ENCODE results near the gene SPTBN1. TPM values are rescaled to one million over a fixed set of nuclear protein-coding genes. Genes with fewer than 3 reads are reported as not detected.

SPTBN1 gene
- total and polyA plus RNA-seq, 2 of the 13 experiments (the other 11 are each of a cell fraction or from before 2014, with no cell fraction given) = 123 to 299 TPM

GRCh38 chr2:54486766-54487165 lies 30.6 kb downstream of the SPTBN1 start (continued):
- TF ChIP-seq NFAT5 (CRISPR knock-in tag; IDR thresholded peaks at IDR 0.05) = no peak

GRCh38 chr2:54490863-54491262 lies 34.7 kb downstream of the SPTBN1 start:
- Histone ChIP-seq H3K4me2 (ENCODE audit: low read depth, low read length) (no peak overlapping the region), H3K27ac (ENCODE audit: extremely low read length, insufficient read depth, low read length) (peak overlapping the region; percentile 13), H3K4me1 (ENCODE audit: insufficient read depth, low read length) (peaks cover 55% of the 10 kb centered on the region), H4K20me1 (ENCODE audit: insufficient read depth, low read length) (peaks cover 4% of the 10 kb centered on the region; the same call in 1 of the 2 replicates), H3K4me3 (replicated peaks in 1 of 3; ENCODE audit: insufficient read depth in 1 of 3, low read depth in 2 of 3, low read length in 3 of 3) (no peak overlapping the region), H3K9me3 (ENCODE audit: low read length) (no peaks in the 10 kb centered on the region), H3K9ac (ENCODE audit: insufficient read depth, low read depth, low read length) (no peak overlapping the region), H3K79me2 (ENCODE audit: insufficient read depth, low read length) (peaks cover 75% of the 10 kb centered on the region), H3K36me3 (replicated peaks in 1 of 2; ENCODE audit: control insufficient read depth in 1 of 2, insufficient read depth in 2 of 2, low read length in 2 of 2) (peaks cover 2 to 4% of the 10 kb centered on the region in 2 experiments; a peak in 2 of 5 replicates), H3K27me3 (ENCODE audit: control insufficient read depth in 1 of 2, insufficient read depth in 2 of 2, low read length in 2 of 2) (no peaks in the 10 kb centered on the region), H2AFZ (ENCODE audit: low read length) (no peak overlapping the region)
- BruUV-seq (replicated peaks) = no TSS peak
- 63% methylated on average over 2 of the region's 2 CpGs for WGBS (ENCODE audit: low lambda C conversion rate)
- intact Hi-C loops (cut with micrococcal nuclease; ENCODE audit: unreplicated experiment) (loop anchor here (10.0 kb wide), 1 partner anchor 156 kb away; a partner anchor contains a TSS), in situ Hi-C loops (cut with HindIII; ENCODE audit: extremely low pct_ligation_motif_present, low pct_unique_long_range_greater_than_20kb) (no loop called here)
- ATAC-seq (no peak), FAIRE-seq (no peak), DNase-seq (ENCODE audit: low spot score) (no peak)
- TF ChIP-seq EP300 (IDR thresholded peaks at IDR 0.05; ENCODE audit: low read depth in 2 of 2, low read length in 2 of 2) (0 out of 4 replicates have a peak, but pooled peaks of 1 of the 2 experiments have one; percentile 9), EP300 (CRISPR knock-in tag; IDR thresholded peaks at IDR 0.05; ENCODE audit: borderline replicate concordance) (no peak), NR2C2 (CRISPR knock-in tag; IDR thresholded peaks at IDR 0.05; ENCODE audit: borderline replicate concordance) (0 out of 2 replicates have a peak, but pooled peaks have one; percentile 11), SRSF9 (IDR thresholded peaks at IDR 0.05; ENCODE audit: borderline replicate concordance, insufficient read depth, low read depth, low read length, poor library complexity, severe bottlenecking) (no peak)
- ChIA-PET CTCF (ENCODE audit: low intra/inter-chr PET ratio, low total read pairs) (no interaction called here), POLR2A (no interaction called here)
